Measurements from ENCODE around the gene GNAS-AS1.

DNA sequence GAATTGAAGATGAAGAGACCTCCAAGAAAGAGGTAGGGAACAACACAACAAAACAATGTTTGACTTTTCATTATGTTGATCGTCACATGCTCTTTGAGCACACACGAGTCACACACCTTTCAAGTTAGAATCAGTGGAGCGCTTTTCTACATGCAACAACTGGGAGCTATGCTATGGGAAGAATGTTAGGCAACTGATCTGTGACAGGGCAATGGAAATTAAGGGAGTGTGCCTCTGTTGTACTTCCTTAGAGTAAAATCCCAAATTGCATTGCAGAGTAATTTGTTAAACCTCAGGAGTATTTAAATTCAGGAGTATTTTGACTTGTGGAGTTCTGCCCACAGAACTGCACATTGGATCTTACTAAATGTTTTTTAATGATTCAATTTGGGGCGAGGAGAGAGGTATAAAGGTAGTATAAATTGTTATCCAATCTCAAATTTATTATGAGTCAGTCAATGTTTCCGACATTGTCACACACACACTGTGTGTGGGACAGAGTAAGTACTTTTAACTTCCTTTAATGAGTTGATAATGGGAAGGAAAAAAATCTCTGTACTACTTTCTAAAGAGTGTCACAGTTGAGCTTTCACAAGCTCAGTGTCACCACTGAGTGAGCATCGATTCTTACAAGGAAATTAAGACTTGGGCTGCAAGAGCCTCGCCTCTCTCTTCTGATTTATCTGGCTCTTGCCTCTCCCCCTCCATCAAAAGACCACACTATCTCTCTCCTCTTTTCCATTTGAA lies 12.5 kb upstream of the GNAS-AS1 start:
- TF ChIP-seq CTCF (IDR thresholded peaks at IDR 0.05): no peak
- no peak for TF ChIP-seq EZH2 (IDR thresholded peaks at IDR 0.05; ENCODE audit: borderline replicate concordance, insufficient read depth, low read depth, low read length, poor library complexity, severe bottlenecking)

All from B cell (primary cell).